ENCODE data around the gene SCAMP4.
A peak's percentile ranks its signal among the peaks of the same experiment; 100 is the strongest.
"Not testable (repeated sequence)": the region's sequence is repeated elsewhere in the genome, so short reads cannot be mapped to it uniquely, and the experiment has no call there.

Gene SCAMP4

DNA sequence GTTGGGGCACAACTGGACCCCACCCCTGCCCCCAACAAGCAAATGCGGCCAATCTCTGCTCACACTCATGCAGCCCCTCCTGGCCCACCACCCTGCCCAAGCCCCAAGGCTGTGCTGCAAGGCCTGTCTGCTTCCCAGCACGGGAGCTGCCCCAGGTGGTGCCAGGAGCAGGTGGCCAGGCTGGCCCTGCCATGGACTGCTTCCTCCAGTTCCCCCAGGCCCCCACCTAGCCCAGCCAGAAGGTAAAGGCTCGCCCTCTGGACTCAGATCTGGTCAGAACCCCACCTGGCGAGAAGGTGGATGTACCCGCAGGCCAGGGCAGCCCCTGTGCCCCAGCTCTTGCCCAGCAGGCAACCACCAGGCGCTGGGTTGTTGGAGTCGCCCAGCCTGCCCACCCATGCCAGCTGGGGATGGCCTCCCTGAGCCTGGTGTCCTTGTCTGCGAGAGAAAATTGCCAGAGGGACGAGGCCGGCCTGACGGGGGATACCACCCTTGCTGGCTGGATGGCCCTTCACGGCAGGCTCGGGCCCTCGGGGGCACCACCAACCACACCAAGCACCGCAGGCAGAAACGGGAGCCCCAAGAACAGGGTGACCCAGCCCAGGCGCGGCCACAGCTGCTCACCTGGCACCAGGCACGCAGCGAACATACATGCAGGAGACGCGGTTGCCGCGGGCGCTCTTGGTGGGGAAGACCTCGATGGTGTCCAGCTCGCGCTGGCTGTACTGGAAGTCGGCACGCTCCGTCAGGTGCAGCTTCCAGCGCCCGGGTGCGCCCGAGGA lies 24.4 kb upstream of the SCAMP4 start:
- Histone ChIP-seq H3K4me3 (ENCODE audit: low read length) (no peak overlapping the region), H2AFZ (ENCODE audit: low read depth, low read length) (no peak overlapping the region), H3K4me2 (ENCODE audit: low read length) (no peak overlapping the region), H3K36me3 (replicated peaks; ENCODE audit: low read depth, low read length) (no peaks in the 10 kb centered on the region), H3K79me2 (ENCODE audit: low read length) (peaks cover 48% of the 10 kb centered on the region), H3K9ac (ENCODE audit: low read length) (no peak overlapping the region), H4K20me1 (ENCODE audit: insufficient read depth, low read length) (peaks cover 32% of the 10 kb centered on the region), H3K27ac (ENCODE audit: low read length) (no peak overlapping the region), H3K9me3 (ENCODE audit: insufficient read depth, low read length) (no peaks in the 10 kb centered on the region), H3K27me3 (ENCODE audit: low read depth, low read length) (no peaks in the 10 kb centered on the region), H3K4me1 (ENCODE audit: low read length) (peaks cover 29% of the 10 kb centered on the region)
- TF ChIP-seq, protein P1, sequence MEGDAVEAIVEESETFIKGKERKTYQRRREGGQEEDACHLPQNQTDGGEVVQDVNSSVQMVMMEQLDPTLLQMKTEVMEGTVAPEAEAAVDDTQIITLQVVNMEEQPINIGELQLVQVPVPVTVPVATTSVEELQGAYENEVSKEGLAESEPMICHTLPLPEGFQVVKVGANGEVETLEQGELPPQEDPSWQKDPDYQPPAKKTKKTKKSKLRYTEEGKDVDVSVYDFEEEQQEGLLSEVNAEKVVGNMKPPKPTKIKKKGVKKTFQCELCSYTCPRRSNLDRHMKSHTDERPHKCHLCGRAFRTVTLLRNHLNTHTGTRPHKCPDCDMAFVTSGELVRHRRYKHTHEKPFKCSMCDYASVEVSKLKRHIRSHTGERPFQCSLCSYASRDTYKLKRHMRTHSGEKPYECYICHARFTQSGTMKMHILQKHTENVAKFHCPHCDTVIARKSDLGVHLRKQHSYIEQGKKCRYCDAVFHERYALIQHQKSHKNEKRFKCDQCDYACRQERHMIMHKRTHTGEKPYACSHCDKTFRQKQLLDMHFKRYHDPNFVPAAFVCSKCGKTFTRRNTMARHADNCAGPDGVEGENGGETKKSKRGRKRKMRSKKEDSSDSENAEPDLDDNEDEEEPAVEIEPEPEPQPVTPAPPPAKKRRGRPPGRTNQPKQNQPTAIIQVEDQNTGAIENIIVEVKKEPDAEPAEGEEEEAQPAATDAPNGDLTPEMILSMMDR (IDR thresholded peaks at IDR 0.05; ENCODE audit: low read depth, low read length): no peak
- no peak for TF ChIP-seq EZH2phosphoT487 (IDR thresholded peaks at IDR 0.05; ENCODE audit: low read depth)

DNA sequence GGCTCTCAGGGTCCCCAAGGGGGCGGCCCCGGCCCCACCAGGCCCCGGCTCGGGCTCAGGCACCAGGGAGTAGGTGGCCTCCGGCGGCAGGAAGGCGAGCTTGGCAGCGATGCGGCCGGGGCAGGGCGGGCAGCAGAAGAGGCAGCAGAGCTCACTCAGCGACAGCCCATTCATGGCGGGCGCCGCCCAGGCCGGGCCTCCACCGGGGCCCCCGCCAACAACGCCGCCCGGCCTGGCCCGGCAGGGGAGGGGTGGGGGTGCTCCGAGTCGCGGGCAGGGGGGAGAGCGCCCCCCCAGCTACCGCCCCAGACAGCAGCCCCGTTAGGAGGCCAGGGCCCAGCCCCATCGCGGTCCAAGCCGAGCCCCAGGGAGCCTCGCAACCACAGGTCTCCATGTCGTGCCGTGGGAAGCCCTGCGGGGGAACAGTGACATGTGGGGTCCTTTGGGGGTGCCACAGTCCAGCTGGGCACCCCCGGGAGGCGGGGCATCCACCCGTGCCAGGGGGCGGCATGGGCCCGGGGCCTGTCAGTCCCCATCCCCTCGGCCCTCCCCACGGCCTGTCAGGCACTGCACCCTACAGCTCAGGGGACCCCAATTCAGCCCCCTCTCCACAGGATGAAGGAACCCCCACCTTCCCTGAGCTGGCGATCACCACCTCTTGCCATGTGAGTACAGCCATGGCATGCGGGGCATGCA lies 23.7 kb upstream of the SCAMP4 start:
- peaks cover 32% of the 10 kb centered on the region for H4K20me1 ChIP-seq (ENCODE audit: insufficient read depth, low read length)
- H3K27ac ChIP-seq (ENCODE audit: low read length); H3K4me2 ChIP-seq (ENCODE audit: low read length); H3K27me3 ChIP-seq (ENCODE audit: low read depth, low read length); H3K9me3 ChIP-seq (ENCODE audit: insufficient read depth, low read length); H3K9ac ChIP-seq (ENCODE audit: low read length); H3K4me3 ChIP-seq (ENCODE audit: low read length); H3K36me3 ChIP-seq (replicated peaks; ENCODE audit: low read depth, low read length); H2AFZ ChIP-seq (ENCODE audit: low read depth, low read length): not testable (repeated sequence)
- H3K79me2 ChIP-seq (ENCODE audit: low read length): peaks cover 47% of the 10 kb centered on the region
- peaks cover 25% of the 10 kb centered on the region for H3K4me1 ChIP-seq (ENCODE audit: low read length)

DNA sequence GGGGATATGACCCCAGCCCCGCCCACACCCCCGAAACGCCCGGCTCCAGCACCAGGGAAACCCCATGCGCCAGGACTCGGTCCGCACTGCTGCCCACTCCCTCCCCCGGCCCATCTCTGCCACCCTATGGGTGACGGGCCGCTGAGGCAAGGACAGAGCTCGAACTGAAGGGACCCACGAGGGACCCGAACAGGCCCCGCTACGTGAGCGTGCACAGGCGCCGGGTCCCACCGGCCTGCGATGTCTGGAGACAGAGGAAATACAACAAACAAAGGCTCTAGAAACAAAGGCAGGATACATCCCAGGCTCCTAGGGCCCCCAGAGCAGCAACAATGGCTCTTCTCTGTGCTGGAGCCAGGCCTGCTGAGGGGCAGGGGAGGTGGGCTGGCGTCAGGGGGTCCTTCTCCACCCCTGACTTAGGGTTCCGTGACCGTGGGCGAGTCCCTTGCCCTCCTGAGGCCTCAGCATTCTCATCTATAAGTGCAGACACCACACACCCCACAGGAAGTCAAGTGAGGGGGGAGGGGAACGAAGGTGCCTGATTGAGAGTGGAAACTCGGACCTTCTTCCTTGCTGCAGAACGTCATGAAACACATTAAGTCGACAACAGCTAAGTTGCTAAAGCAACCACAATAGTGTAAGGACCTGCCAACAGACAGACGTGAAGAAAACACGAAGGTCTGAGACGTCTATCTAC lies 23.0 kb upstream of the SCAMP4 start:
- no peak overlapping the region for H3K9ac ChIP-seq (ENCODE audit: low read length)
- H3K4me2 ChIP-seq (ENCODE audit: low read length): no peak overlapping the region
- no peak overlapping the region for H3K27ac ChIP-seq (ENCODE audit: low read length)

DNA sequence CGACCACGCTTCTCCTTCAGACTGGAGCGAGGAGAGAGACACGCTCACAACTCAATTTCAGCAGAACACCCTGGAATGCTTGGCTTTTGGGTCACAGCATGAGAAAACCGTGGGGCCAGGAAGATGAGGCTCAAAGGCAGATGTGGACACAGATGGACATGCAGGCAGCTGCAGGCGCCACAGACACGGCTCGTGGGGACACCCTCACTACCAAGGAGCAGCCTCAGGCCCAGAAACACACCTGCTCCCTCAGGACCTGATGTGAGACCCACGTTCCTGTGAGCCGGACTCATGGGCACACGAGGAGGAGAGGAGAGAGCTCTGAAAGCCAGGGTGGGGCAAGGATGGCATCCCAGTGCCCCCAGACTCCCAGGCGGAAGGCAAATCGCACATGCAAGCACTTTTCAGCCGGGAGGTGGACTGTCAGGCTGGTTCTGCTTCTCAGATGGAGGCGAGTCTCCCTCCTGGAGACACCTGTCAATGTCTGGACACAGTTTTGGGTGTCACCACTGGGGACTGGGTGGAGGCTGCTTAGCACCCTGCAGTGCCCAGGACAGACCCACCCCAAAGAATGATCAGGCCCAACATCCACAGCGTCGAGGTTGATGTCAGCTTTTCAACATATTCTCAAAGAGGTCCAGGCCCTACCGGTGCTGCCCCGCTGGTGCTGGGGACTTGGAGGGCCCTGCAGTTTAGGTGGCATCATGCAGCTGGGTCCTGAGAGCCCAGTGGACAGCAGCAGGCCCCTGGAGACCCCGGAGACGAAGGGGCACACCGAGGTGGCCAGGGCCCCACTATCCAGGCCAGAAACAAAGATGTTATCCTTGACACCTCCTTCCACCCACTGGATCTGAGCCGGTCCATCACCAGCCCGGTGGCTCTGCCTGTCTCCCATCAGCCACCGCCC lies 22.2 kb upstream of the SCAMP4 start:
- TF ChIP-seq, protein P1 (IDR thresholded peaks at IDR 0.05; ENCODE audit: low read depth, low read length): no peak
- no peak for TF ChIP-seq EZH2phosphoT487 (IDR thresholded peaks at IDR 0.05; ENCODE audit: low read depth)
- no peaks in the 10 kb centered on the region for H3K36me3 ChIP-seq (replicated peaks; ENCODE audit: low read depth, low read length)
- H4K20me1 ChIP-seq (ENCODE audit: insufficient read depth, low read length): peaks cover 32% of the 10 kb centered on the region
- H3K79me2 ChIP-seq (ENCODE audit: low read length): peaks cover 47% of the 10 kb centered on the region
- H3K27me3 ChIP-seq (ENCODE audit: low read depth, low read length): no peaks in the 10 kb centered on the region
- H3K4me2 ChIP-seq (ENCODE audit: low read length): peak overlapping the region; percentile 79; the same call in 1 of the 2 replicates
- peaks cover 23% of the 10 kb centered on the region for H3K4me1 ChIP-seq (ENCODE audit: low read length)
- no peaks in the 10 kb centered on the region for H3K9me3 ChIP-seq (ENCODE audit: insufficient read depth, low read length)
- no peak overlapping the region for H3K27ac ChIP-seq (ENCODE audit: low read length)
- H3K9ac ChIP-seq (ENCODE audit: low read length): no peak overlapping the region
- H2AFZ ChIP-seq (ENCODE audit: low read depth, low read length): no peak overlapping the region
- H3K4me3 ChIP-seq (ENCODE audit: low read length): no peak overlapping the region

More for the DNA sequence above, 23.0 kb upstream of the SCAMP4 start:
- peaks cover 23% of the 10 kb centered on the region for H3K4me1 ChIP-seq (ENCODE audit: low read length)
- no peak overlapping the region for H3K4me3 ChIP-seq (ENCODE audit: low read length)
- peaks cover 47% of the 10 kb centered on the region for H3K79me2 ChIP-seq (ENCODE audit: low read length)
- H2AFZ ChIP-seq (ENCODE audit: low read depth, low read length): no peak overlapping the region
- no peaks in the 10 kb centered on the region for H3K9me3 ChIP-seq (ENCODE audit: insufficient read depth, low read length)
- no peaks in the 10 kb centered on the region for H3K36me3 ChIP-seq (replicated peaks; ENCODE audit: low read depth, low read length)
- TF ChIP-seq, protein P1 (IDR thresholded peaks at IDR 0.05; ENCODE audit: low read depth, low read length): no peak
- no peak for TF ChIP-seq EZH2phosphoT487 (IDR thresholded peaks at IDR 0.05; ENCODE audit: low read depth)
- H3K27me3 ChIP-seq (ENCODE audit: low read depth, low read length): no peaks in the 10 kb centered on the region
- peaks cover 32% of the 10 kb centered on the region for H4K20me1 ChIP-seq (ENCODE audit: insufficient read depth, low read length)

All from OCI-LY3 (cell line).